SK-N-MC (cell line): ENCODE data around the gene HOXC9.

Source experiments
- EZH2 ChIP-seq: fragments of 200-600 bp; sonication (generic); IDR thresholded peaks from one replicate; pipeline ENCODE4 v1.6.1; 2017; ENCODE audit warnings: antibody characterized with exemption
- FOXP2 ChIP-seq: optimal IDR thresholded peaks from 2 replicates; pipeline ENCODE3; 2011; ENCODE audit warnings: mild to moderate bottlenecking, moderate library complexity; ENCODE audit not compliant: insufficient read depth; ENCODE audit errors: extremely low read length, control extremely low read depth
- POLR2AphosphoS5 ChIP-seq: IDR thresholded peaks from 2 replicates; pipeline ENCODE4 v1.6.1; 2012; ENCODE audit warnings: mild to moderate bottlenecking, low read depth, low read length, borderline replicate concordance

- no peak for TF ChIP-seq EZH2
- no peak for TF ChIP-seq POLR2AphosphoS5
- TF ChIP-seq FOXP2, result no peak
These were observed 34.2 kb downstream of the HOXC9 start for GRCh38 chr12:54033980-54034784.
